GM18873 (cell line): ENCODE results near the gene GTF2H4.
"Not testable (repeated sequence)": the region's sequence is repeated elsewhere in the genome, so short reads cannot be mapped to it uniquely, and the experiment has no call there.

Experiments
- ATAC-seq: cut with Tn5 transposase; IDR thresholded peaks from one replicate; pipeline ENCODE4 v1.9.1; 2021; ENCODE audit warnings: mild to moderate bottlenecking, moderate library complexity, moderate number of reproducible peaks; ENCODE audit not compliant: unreplicated experiment, low FRiP score

The GTF2H4 gene

DNA sequence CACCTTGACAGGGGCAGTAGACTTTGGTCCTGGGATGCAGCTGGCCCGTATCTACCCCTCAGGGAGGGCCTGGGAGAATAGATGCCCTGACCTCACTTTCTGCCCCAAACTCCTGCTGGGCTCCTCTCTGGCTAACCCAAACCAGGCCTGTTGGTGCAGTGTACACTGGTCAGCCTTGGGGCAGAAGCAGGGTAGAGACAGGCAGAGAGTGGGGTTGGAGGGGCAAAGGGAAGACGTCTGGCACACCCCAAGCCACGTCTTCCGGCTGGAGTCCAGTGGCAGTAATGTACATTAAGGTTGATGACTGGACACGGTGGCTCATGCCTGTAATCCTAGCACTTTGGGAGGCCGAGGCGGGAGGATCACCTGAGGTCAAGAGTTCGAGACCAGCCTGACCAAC, 14.3 kb upstream of the GTF2H4 start:
- no peak for ATAC-seq

- ATAC-seq = no peak
Measured at GRCh38 chr6:30894381-30894780, 13.6 kb upstream of the GTF2H4 start.

DNA sequence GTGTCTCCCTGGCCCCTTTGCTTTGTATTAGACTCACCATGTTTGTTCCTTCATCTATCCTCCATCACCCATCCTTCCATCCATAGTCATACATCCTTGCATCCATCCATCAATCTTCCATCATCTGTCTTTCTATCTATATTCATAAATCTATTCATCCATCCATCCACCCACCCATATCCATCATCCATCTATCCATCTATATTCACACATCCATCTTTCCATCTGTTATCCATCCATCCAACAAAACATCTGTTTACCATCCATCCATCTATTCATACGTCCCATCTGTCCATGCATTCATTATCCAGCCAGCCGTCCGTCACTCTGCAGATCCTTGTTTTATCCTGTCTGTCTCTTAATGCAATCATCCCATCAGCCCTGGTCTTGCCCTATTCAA, 13.1 kb upstream of the GTF2H4 start:
- ATAC-seq = no peak

- ATAC-seq = no peak
Measured at GRCh38 chr6:30895343-30895742, 12.7 kb upstream of the GTF2H4 start.

GRCh38 chr6:30896541-30896940, 11.5 kb upstream of the GTF2H4 start:
- no peak for ATAC-seq

GRCh38 chr6:30897882-30898281, 10.1 kb upstream of the GTF2H4 start:
- no peak for ATAC-seq

- no peak for ATAC-seq
Measured at GRCh38 chr6:30898750-30899360, 9.2 kb upstream of the GTF2H4 start.

- ATAC-seq = no peak
Measured at GRCh38 chr6:30900863-30901417, 7.1 kb upstream of the GTF2H4 start.

DNA sequence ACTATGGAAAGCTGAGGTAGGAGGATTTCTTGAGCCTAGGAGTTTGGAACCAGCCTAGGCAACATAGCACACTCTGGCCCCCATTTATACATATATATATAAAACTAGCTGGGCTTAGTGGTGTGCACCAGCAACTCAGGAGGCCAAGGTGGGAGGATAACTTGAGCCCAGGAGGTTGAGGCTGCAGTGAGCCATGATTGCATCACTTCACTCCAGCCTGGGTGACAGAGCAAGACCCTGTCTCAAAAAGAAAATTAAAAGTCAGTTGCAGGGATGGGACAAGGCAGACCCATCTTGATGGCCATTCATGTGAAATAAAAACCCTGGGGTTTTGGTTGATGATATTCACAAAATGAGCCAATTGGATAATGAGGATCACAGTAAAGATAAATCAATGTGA, 6.6 kb upstream of the GTF2H4 start:
- ATAC-seq = no peak

- not testable (repeated sequence) for ATAC-seq
Measured at GRCh38 chr6:30902196-30902595, 5.8 kb upstream of the GTF2H4 start.

DNA sequence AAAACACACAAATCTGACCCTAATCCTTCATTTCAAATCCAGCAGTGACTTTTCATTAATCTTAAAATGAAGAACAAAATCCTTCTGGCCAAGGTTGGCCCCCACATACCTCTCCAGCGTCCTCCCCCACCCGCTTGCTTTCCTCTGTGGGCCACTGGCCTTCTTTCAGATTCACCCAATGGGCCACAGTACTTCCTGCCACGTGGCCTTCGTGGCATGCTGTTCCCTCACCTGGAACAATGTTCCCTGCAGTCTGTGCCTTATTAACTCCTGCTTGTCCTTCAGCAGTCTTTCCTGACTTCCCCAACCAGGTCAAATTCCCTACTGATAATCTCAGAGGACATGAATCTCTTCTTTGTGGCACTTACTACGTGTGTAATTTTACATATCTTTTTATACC, 5.3 kb upstream of the GTF2H4 start:
- no peak for ATAC-seq

- no peak for ATAC-seq
Measured at GRCh38 chr6:30903236-30903635, 4.8 kb upstream of the GTF2H4 start.

DNA sequence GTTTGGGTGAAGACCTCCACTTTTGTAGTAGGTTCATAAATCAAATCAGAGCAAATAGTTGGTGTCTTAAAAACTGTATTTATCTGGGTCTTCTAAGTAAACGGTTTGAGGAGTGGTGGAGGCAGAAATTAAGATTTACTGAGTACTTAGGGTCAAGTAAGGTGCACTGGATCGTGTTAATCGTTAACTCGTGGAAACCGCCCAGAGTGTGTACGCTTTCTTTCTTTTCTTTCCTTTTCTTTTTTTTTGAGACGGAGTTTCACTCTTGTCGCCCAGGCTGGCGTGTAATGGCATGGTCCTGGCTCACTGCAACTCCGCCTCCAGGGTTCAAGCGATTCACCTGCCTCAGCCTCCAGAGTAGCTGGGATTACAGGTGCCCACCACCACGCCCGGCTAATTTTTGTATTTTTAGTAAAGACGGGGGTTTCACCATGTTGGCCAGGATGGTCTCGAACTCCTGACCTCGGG, 683 bp upstream of the GTF2H4 start:
- ATAC-seq = not testable (repeated sequence)

DNA sequence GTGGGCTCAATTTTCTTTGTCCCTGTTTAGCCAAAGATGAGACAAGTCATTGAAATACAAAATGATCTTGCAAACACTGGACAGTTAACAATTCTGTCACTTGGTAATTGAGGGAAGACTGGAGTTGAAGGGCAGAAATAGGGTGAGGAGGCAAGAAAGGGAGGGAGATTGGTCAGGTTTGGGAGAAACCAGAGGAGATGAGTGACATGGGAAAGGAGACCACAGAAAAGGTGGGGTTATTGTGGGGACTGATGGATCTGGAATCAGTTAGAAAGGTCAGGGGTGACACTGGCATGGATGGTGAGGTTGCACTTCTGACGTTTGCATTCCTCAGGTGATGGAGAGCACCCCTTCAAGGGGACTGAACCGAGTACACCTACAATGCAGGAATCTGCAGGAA, 693 bp downstream of the GTF2H4 start:
- ATAC-seq = no peak

DNA sequence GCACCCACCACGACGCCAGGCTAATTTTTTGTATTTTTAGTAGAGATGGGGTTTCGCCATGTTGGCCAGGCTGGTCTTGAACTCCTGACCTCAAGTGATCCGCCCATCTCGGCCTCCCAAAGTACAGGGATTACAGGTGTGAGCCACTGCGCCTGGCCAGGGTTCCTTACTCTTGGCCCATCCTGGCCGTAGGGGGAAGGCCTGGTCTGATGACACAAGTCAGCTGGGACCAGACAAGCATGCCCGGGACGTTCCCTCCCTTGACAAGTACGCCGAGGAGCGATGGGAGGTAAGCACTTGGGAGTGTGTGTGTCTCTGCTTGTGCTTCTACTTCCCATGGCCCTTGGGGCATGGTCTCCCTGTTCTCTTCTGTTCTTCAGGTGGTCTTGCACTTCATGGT, 2.5 kb downstream of the GTF2H4 start:
- ATAC-seq = not testable (repeated sequence)

DNA sequence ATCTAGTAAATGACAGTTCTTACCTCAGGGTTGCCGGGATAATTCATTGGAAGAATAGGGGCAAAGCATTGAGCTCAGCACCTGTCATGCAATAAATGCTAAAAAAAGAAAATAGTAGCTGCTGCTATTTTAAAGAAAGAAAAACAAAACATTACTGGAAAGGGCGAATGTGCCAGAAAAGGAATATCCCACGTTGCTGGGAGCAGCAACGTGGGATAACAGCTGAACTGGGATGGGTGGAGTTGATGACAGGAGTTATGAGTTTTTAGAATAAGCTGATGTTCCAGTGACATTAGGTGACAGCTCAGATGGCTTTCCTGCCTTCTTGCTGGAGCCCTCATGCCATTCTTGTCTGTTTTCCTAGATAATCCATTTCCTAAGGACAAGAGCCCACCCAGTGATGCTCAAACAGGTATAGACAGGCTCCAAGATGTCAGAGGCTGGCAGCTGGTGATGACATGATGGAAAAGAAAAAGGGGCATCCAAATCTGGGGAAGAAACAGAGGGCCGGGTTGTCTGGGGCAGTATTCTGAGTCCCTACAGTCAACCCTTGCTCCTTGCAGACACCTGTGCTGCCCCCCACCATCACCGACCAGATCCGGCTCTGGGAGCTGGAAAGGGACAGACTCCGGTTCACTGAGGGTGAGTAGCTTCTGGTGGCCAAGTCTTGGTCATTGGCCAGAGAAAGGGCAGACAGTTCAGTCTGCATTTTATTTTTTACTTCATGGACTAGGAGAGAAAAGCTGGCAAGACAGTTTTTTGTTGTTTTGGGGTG, 4.9 kb downstream of the GTF2H4 start:
- ATAC-seq = no peak

GRCh38 chr6:30913721-30914075, 5.7 kb downstream of the GTF2H4 start:
- ATAC-seq = no peak

GRCh38 chr6:30914076-30914853, 6.3 kb downstream of the GTF2H4 start, which contains the start of gene VARS2:
TSS of gene VARS2 (plus strand) at chr6:30914238. CDS start at chr6:30914837, 599 bp downstream.
- ATAC-seq = peak; percentile 49

- ATAC-seq = no peak
Measured at GRCh38 chr6:30914854-30915590, 7.0 kb downstream of the GTF2H4 start.

DNA sequence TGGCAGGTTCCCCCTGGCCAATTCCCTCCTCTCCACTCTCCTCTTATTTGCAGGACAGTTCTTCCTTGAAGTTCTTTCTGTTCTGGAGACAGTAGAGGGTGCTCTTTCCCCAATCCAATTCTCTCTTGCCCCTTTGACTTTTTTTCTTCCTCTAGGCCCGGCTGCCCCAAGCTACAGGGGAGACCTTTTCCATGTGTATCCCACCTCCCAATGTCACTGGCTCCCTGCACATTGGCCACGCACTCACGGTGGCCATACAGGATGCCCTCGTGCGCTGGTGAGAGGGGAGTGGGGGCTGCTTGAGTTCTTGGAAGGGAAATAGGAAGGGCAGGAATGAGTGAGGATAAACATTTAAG, 7.6 kb downstream of the GTF2H4 start:
- ATAC-seq = no peak
